Measurements from ENCODE around the gene INTS6L.

GRCh38 chrX:135494453-135494852, 26.0 kb upstream of the INTS6L start:
- no peak for TF ChIP-seq CTCF (conservative IDR thresholded peaks at IDR 0.05)
- no peak for TF ChIP-seq EZH2 (IDR thresholded peaks at IDR 0.05; ENCODE audit: low read depth)

Data from PC-9 (cell line).